GM12878 (cell line): Measurements from ENCODE around the gene MINAR2. TPM values are rescaled to one million over a fixed set of nuclear protein-coding genes. Genes with fewer than 3 reads are reported as not detected.

Source experiments
- ATAC-seq: fragments of 200-7000 bp; cut with Tn5 transposase; 3 replicates; pipeline ENCODE4 v1.9.1; 2020; ENCODE audit warnings: mild to moderate bottlenecking, moderate library complexity
- BruUV-seq: library from RNA; stranded (reverse); fragments of 400-500 nt; replicated peaks from 2 replicates; lab custom pipeline; 2021; lab: Mats Ljungman, UMichigan
- CTCF ChIA-PET: fragments of 300-600 bp; sonication (Branson Sonifier 250); formaldehyde crosslinking; extraction: SDS; loops from one replicate; lab custom pipeline; 2021; ENCODE audit warnings: inconsistent platforms; lab: Yijun Ruan, JAX
- POLR2A ChIA-PET: fragments of 350-600 bp; formaldehyde crosslinking; extraction: SDS; loops from one replicate; lab custom pipeline; 2021; ENCODE audit warnings: inconsistent platforms; lab: Charles Lee
- RAD21 ChIA-PET: fragments of 300-600 bp; sonication (Branson Sonifier 250); formaldehyde crosslinking; loops from one replicate; lab custom pipeline; 2023; ENCODE audit warnings: antibody characterized with exemption; ENCODE audit not compliant: unreplicated experiment; lab: Charles Lee
- SMC1A ChIA-PET: fragments of 300-600 bp; sonication (Branson Sonifier 250); formaldehyde crosslinking; loops from one replicate; lab custom pipeline; 2023; ENCODE audit not compliant: unreplicated experiment, uncharacterized antibody; lab: Charles Lee
- DNase-seq: peaks from one replicate; pipeline ENCODE4 v3.0.0-alpha.2; 2011; ENCODE audit warnings: low read depth, low spot score
- FAIRE-seq: peaks from 3 replicates; lab custom pipeline; 2011; peaks lifted over from hg19 to GRCh38; lab: Jason Lieb, UNC
- H2AFZ ChIP-seq: 2 replicates; pipeline ENCODE4 v1.6.0; 2011; ENCODE audit warnings: low read depth, low read length, control low read depth; ENCODE audit not compliant: control insufficient read depth
- H3K27ac ChIP-seq: 2 replicates; pipeline ENCODE4 v1.5.1; 2011; ENCODE audit warnings: control low read depth; ENCODE audit not compliant: control insufficient read depth, insufficient read depth
- H3K27me3 ChIP-seq, 2 experiments: replicated peaks in 1 of 2; 2 replicates each; pipeline versions ENCODE4 v1.6.0 to v1.6.1; 2011; ENCODE audit warnings: low read length in 1 of 2; ENCODE audit not compliant: control insufficient read depth in 2 of 2, insufficient read depth in 2 of 2
- H3K36me3 ChIP-seq, 2 experiments: 2 replicates each; pipeline ENCODE4 v1.5.1; 2011; ENCODE audit warnings: low read length in 1 of 2; ENCODE audit not compliant: control insufficient read depth in 2 of 2, insufficient read depth in 2 of 2
- H3K4me1 ChIP-seq: 2 replicates; pipeline ENCODE4 v1.6.1; 2011; ENCODE audit warnings: mild to moderate bottlenecking, low read length, moderate library complexity, mixed read lengths; ENCODE audit not compliant: control insufficient read depth, insufficient read depth
- H3K4me2 ChIP-seq: 2 replicates; pipeline ENCODE4 v1.6.0; 2011; ENCODE audit warnings: control low read depth; ENCODE audit not compliant: control insufficient read depth, insufficient read depth
- H3K4me3 ChIP-seq: fragments of 200-600 bp; sonication (generic); 2 replicates; pipeline ENCODE4 v1.5.1; 2016
- H3K79me2 ChIP-seq: 2 replicates; pipeline ENCODE4 v1.6.0; 2011; ENCODE audit warnings: low read length; ENCODE audit not compliant: control insufficient read depth, insufficient read depth
- H3K9ac ChIP-seq: 2 replicates; pipeline ENCODE4 v1.8.0; 2011; ENCODE audit warnings: low read length, control low read depth, mixed read lengths; ENCODE audit not compliant: control insufficient read depth, insufficient read depth
- H3K9me3 ChIP-seq: replicated peaks from 3 replicates; pipeline ENCODE4 v1.5.1; 2011; ENCODE audit warnings: mild to moderate bottlenecking, low read length; ENCODE audit not compliant: control insufficient read depth, insufficient read depth
- H4K20me1 ChIP-seq: 2 replicates; pipeline ENCODE4 v1.6.0; 2011; ENCODE audit not compliant: control insufficient read depth, insufficient read depth
- E4F1 ChIP-seq: fragments of 450-650 bp; IDR thresholded peaks from 2 replicates; pipeline ENCODE4 v1.6.1; 2018; ENCODE audit warnings: borderline replicate concordance, mild to moderate bottlenecking; ENCODE audit not compliant: partially characterized antibody
- EED ChIP-seq: sonication (generic); IDR thresholded peaks from 2 replicates; pipeline ENCODE4 v1.6.1; 2016; ENCODE audit warnings: antibody characterized with exemption, low read depth
- EGR1 ChIP-seq, 2 experiments: IDR thresholded peaks; 1 replicate in 1 of 2; 2 replicates in 1 of 2; pipeline ENCODE4 v1.6.1; 2011 to 2012; ENCODE audit warnings: low read depth in 2 of 2, low read length in 2 of 2, borderline replicate concordance in 1 of 2, mild to moderate bottlenecking in 1 of 2, moderate library complexity in 1 of 2
- FOS ChIP-seq: IDR thresholded peaks from 3 replicates; pipeline ENCODE4 v1.6.1; 2011; ENCODE audit warnings: borderline replicate concordance; ENCODE audit not compliant: insufficient read length; ENCODE audit errors: extremely low read depth
- IRF4 ChIP-seq: IDR thresholded peaks from 2 replicates; pipeline ENCODE4 v1.6.1; 2011; ENCODE audit warnings: low read depth, low read length
- MYB ChIP-seq: fragments of 150-350 bp; IDR thresholded peaks from 2 replicates; pipeline ENCODE4 v1.6.1; 2014; ENCODE audit warnings: mild to moderate bottlenecking, low read depth, low read length, borderline replicate concordance
- PKNOX1 ChIP-seq: fragments of 450-650 bp; IDR thresholded peaks from 2 replicates; pipeline ENCODE4 v1.6.1; 2016; ENCODE audit warnings: mild to moderate bottlenecking
- POLR2AphosphoS5 ChIP-seq: IDR thresholded peaks from 2 replicates; pipeline ENCODE4 v1.6.1; 2011; ENCODE audit warnings: mild to moderate bottlenecking, low read length, inconsistent platforms
- RFX5 ChIP-seq: IDR thresholded peaks from 2 replicates; pipeline ENCODE4 v1.6.1; 2011; ENCODE audit warnings: low read depth, low read length, improper control_type of control experiment
- SMAD5 ChIP-seq: IDR thresholded peaks from 2 replicates; pipeline ENCODE4 v1.6.1; 2016; ENCODE audit warnings: antibody characterized with exemption, low read depth
- SREBF1 ChIP-seq: IDR thresholded peaks from 2 replicates; pipeline ENCODE4 v1.6.1; 2012; ENCODE audit warnings: mild to moderate bottlenecking, low read length
- USF1 ChIP-seq: IDR thresholded peaks from 2 replicates; pipeline ENCODE4 v1.6.1; 2011; ENCODE audit warnings: borderline replicate concordance, low read depth, mild to moderate bottlenecking, moderate library complexity, mixed read lengths, low read length; ENCODE audit not compliant: insufficient read depth; ENCODE audit errors: extremely low read length
- ZZZ3 ChIP-seq: IDR thresholded peaks from 2 replicates; pipeline ENCODE4 v1.6.1; 2011; ENCODE audit warnings: low read depth; ENCODE audit not compliant: control insufficient read depth, insufficient read length
- in situ Hi-C: fragments of 300-500 bp; cut with MboI; formaldehyde crosslinking; loops from 9 replicates; pipeline ENCODE4 v1.14.3; 2018; ENCODE audit warnings: mixed read lengths
- intact Hi-C: fragments of 100-400 bp; cut with micrococcal nuclease; formaldehyde crosslinking; loops from one replicate; pipeline ENCODE4 v1.14.2; 2022; ENCODE audit not compliant: unreplicated experiment
- polyA plus RNA-seq, 11 experiments: library from polyadenylated mRNA; depleted of rRNA in 4 of 11; unstranded in 6 of 11; stranded (reverse) in 5 of 11; fragments of >200 nt; fragmentation: Nextera tagmentation in 4 of 11; fragmentation: Illumina TruSeq in 1 of 11; extraction: Ambion mirVana in 4 of 11; extraction: Trizol in 1 of 11; gene quantifications; 1 replicate in 1 of 11; 2 replicates in 10 of 11; pipeline versions ENCODE4 v1.2.1 to v1.2.3, GENCODE V29; 2011 to 2016; ENCODE audit warnings: inconsistent platforms in 2 of 11, missing spikeins in 2 of 11, low read depth in 1 of 11
- total RNA-seq, 4 experiments: library from RNA; depleted of rRNA in 3 of 4; stranded (reverse); fragments of >200 nt in 3 of 4; fragmentation: Illumina TruSeq in 1 of 4; extraction: Trizol in 1 of 4; gene quantifications; 2 replicates each; pipeline versions ENCODE4 v1.2.1 to v1.2.3, GENCODE V29; 2013 to 2021
- TF ChIP-seq, protein P1 (sequence below): fragments of 450-650 bp; formaldehyde crosslinking; IDR thresholded peaks from 2 replicates; pipeline ENCODE4 v1.4.0; 2020; ENCODE audit warnings: mild to moderate bottlenecking, moderate library complexity

Gene MINAR2
- total and polyA plus RNA-seq, 10 of the 15 experiments (the other 5 are each of a cell fraction or from before 2014, with no cell fraction given) = 0.03 to 0.07 TPM; not detected in 8

DNA sequence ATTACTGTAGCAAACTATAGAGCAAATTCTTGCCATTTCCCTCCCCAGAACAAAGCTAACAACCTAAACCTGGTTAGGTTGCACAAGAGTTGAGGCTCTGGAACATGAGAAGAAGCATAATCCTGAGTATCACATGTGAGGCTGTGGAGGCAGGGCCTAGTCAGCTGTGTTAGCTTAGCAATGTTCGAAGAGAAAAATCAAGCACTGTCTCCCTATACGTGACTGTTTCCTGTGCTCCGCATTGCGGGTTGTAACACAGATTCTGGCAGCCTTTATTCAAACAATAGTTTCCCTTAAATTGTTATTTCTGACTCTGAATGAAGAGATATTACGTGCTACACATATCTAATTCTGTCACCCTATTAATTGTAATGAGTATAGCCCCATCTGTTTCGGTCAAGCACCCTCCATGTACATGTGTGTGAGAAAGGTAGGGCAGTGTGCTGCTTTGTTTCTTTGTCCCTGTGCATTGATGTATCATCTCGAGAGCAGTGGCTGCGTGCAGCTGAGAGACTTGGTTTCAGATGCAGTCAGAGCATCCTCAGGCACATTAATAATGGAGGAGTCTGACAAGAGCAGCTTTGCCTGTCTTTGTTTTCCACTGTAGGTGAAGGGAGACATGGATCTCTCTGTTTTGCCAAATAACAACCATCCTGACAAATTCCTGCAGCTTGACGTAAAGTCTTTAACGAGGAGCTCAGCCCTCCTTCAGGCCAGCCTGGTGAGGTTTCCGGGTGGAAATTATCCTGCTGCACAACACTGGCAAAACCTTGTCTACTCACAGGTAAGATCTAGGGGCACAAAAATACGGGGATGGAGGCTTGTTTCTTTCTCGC is at the start of gene MINAR2 (continued):
- TF ChIP-seq MYB (no peak), E4F1 (no peak), FOS (no peak), EED (no peak), ZZZ3 (no peak), IRF4 (no peak)

DNA sequence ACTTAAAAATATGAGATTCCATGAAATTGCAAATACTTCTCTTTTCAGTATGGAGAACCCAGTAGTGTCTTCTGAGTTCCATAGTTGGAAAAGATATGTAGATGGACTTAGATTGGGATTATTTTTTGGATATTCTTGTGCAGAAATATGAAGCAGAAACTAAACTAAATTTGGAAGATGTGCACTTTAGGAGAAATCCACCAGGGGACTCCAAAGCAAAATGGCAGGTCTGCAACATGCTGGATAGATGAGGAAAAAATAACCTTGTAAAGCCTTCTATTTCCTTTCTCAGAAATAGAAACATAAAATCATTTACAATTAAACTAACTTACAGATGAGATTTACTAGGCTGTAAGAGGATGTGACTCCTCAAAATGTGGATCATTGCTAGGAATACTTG is 49.2 kb upstream of the MINAR2 start:
- intact Hi-C loops (no loop called here), in situ Hi-C loops (no loop called here)
- SMC1A ChIA-PET = no interaction called here
- Histone ChIP-seq H3K36me3 (no peaks in the 10 kb centered on the region), H4K20me1 (no peaks in the 10 kb centered on the region), H3K4me3 (no peak overlapping the region), H3K27ac (no peak overlapping the region), H3K27me3 (no peaks in the 10 kb centered on the region), H3K4me1 (no peaks in the 10 kb centered on the region), H3K9me3 (no peaks in the 10 kb centered on the region), H2AFZ (no peak overlapping the region), H3K9ac (no peak overlapping the region), H3K4me2 (no peak overlapping the region), H3K79me2 (no peaks in the 10 kb centered on the region)
- RAD21 ChIA-PET = no interaction called here
- DNase-seq = no peak
- CTCF ChIA-PET = no interaction called here
- BruUV-seq = no TSS peak
- FAIRE-seq = no peak
- ATAC-seq = no peak
- POLR2A ChIA-PET = interaction anchor here (0.6 kb wide), 1 partner anchor 36 kb away, joined by 5 read pairs; no protein-coding TSS in a partner anchor
- TF ChIP-seq RFX5 (no peak), EGR1 (IDR thresholded peaks at IDR 0.05; ENCODE audit: borderline replicate concordance in 1 of 2, low read depth in 2 of 2, low read length in 2 of 2) (no peak), POLR2AphosphoS5 (no peak), SREBF1 (no peak), USF1 (no peak), SMAD5 (no peak), PKNOX1 (no peak)
- TF ChIP-seq, protein P1, sequence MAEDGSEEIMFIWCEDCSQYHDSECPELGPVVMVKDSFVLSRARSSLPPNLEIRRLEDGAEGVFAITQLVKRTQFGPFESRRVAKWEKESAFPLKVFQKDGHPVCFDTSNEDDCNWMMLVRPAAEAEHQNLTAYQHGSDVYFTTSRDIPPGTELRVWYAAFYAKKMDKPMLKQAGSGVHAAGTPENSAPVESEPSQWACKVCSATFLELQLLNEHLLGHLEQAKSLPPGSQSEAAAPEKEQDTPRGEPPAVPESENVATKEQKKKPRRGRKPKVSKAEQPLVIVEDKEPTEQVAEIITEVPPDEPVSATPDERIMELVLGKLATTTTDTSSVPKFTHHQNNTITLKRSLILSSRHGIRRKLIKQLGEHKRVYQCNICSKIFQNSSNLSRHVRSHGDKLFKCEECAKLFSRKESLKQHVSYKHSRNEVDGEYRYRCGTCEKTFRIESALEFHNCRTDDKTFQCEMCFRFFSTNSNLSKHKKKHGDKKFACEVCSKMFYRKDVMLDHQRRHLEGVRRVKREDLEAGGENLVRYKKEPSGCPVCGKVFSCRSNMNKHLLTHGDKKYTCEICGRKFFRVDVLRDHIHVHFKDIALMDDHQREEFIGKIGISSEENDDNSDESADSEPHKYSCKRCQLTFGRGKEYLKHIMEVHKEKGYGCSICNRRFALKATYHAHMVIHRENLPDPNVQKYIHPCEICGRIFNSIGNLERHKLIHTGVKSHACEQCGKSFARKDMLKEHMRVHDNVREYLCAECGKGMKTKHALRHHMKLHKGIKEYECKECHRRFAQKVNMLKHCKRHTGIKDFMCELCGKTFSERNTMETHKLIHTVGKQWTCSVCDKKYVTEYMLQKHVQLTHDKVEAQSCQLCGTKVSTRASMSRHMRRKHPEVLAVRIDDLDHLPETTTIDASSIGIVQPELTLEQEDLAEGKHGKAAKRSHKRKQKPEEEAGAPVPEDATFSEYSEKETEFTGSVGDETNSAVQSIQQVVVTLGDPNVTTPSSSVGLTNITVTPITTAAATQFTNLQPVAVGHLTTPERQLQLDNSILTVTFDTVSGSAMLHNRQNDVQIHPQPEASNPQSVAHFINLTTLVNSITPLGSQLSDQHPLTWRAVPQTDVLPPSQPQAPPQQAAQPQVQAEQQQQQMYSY (CRISPR knock-in tag) = no peak
